ENCODE data around the gene CCDC70. TPM values are rescaled to one million over a fixed set of nuclear protein-coding genes. Genes with fewer than 3 reads are reported as not detected.

The CCDC70 gene
- polyA plus RNA-seq, 4 donors = 0.07 TPM; not detected in 3

DNA sequence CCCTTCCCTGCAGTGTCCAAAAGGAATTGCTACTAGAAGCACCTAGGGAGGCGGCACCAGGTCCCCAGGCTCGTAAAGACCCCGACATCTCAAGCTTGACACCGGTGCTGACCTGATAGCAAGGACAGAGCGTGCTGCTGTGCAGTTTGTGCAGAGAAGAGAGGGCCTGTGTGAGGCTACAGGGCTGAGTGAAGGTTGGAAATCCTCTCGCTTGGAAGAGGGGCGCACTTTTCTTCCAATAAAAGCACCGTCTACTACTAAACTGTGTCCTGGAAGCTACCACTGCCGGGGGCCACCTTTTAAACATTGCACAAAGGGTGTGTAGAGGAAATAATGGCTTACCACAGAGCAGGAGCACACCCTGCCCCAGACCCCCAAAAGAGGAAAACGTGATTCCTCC, 27.8 kb upstream of the CCDC70 start:
- 81 to 85% (median 83%) methylated on average over 10 of the region's 10 CpGs for WGBS, 3 donors
- Histone ChIP-seq H3K36me3 (ENCODE audit: control insufficient read depth in 3 of 3, insufficient read depth in 2 of 3, low read depth in 1 of 3, low read length in 3 of 3) (peaks cover 0 to 2% (median 0%) of the 10 kb centered on the region in 3 donors), H3K4me1 (ENCODE audit: control insufficient read depth in 3 of 3, insufficient read depth in 2 of 3, low read depth in 1 of 3, low read length in 2 of 3) (no peaks in the 10 kb centered on the region), H3K27ac (ENCODE audit: low read depth in 1 of 3, low read length in 2 of 3) (no peak overlapping the region), H3K4me3 (ENCODE audit: low read depth in 1 of 3, low read length in 3 of 3) (no peak overlapping the region), H3K27me3 (ENCODE audit: control insufficient read depth in 3 of 3, insufficient read depth in 3 of 3, low read length in 3 of 3) (no peaks in the 10 kb centered on the region), H3K9me3 (ENCODE audit: control insufficient read depth in 2 of 2, insufficient read depth in 1 of 2, low read depth in 1 of 2, low read length in 1 of 2) (no peaks in the 10 kb centered on the region)
- no peak for DNase-seq
- no peak for FAIRE-seq

DNA sequence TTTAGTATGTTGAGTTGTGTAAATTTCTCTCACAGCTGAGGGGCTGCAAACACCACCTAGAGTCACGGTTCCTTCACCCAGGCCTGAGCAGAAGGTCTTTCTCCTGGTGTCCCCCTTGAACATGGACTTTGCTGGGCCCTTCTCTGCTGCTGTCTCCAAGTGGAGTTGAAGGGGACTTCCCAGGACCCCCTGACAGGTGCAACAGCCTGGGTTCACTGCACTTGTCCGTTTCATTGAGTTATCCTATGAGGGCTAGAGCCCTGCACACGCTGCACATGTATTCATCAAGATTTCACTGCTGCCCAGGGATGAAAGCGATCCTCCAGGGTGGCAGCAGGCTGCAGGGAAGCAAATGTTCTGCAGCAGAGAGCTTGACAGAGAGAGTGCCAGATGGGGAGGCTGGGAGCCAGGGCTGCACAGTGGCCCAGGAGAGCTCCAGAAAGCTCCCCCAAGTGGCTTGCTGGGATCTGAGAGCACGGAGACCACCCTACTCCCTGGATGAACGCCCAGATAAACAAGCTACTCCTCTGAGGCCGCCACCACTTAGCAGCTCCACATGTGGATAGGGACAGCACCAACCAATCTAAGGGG, 27.1 kb upstream of the CCDC70 start:
- Histone ChIP-seq H3K4me1 (ENCODE audit: control insufficient read depth in 3 of 3, insufficient read depth in 2 of 3, low read depth in 1 of 3, low read length in 2 of 3) (peaks cover 0 to 3% (median 0%) of the 10 kb centered on the region in 3 donors), H3K9me3 (ENCODE audit: control insufficient read depth in 2 of 2, insufficient read depth in 1 of 2, low read depth in 1 of 2, low read length in 1 of 2) (no peaks in the 10 kb centered on the region), H3K36me3 (ENCODE audit: control insufficient read depth in 3 of 3, insufficient read depth in 2 of 3, low read depth in 1 of 3, low read length in 3 of 3) (peaks cover 0 to 2% (median 0%) of the 10 kb centered on the region in 3 donors), H3K27ac (ENCODE audit: low read depth in 1 of 3, low read length in 2 of 3) (no peak overlapping the region), H3K4me3 (ENCODE audit: low read depth in 1 of 3, low read length in 3 of 3) (no peak overlapping the region), H3K27me3 (ENCODE audit: control insufficient read depth in 3 of 3, insufficient read depth in 3 of 3, low read length in 3 of 3) (no peaks in the 10 kb centered on the region)
- FAIRE-seq (no peak), DNase-seq (no peak)
- 62 to 75% (median 69%) methylated on average over 7 of the region's 7 CpGs for WGBS, 3 donors

DNA sequence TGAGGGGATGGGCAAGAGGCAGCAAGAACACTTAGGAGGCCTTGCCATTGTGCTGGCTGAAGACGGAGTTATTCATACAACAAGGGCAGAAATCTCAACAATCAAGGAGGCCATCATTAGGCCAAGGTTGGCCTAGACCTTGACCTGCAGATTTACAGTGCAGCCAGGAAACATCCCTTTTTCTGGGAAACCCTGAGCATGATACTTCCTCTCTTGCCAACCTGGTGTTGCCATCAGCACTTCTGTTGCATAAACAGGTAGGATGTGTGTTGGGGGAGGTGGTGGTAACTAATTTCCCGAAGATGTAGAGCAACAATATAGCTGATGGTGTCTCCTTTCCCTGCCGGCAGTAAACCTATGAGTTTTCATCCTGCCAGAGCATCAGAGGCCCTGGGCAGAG, 24.8 kb upstream of the CCDC70 start:
- 90 to 98% (median 93%) methylated on average over 3 of the region's 3 CpGs for WGBS, 3 donors
- FAIRE-seq (no peak), DNase-seq (no peak)
- Histone ChIP-seq H3K27me3 (ENCODE audit: control insufficient read depth in 3 of 3, insufficient read depth in 3 of 3, low read length in 3 of 3) (no peaks in the 10 kb centered on the region), H3K27ac (ENCODE audit: low read depth in 1 of 3, low read length in 2 of 3) (no peak overlapping the region), H3K36me3 (ENCODE audit: control insufficient read depth in 3 of 3, insufficient read depth in 2 of 3, low read depth in 1 of 3, low read length in 3 of 3) (no peaks in the 10 kb centered on the region), H3K9me3 (ENCODE audit: control insufficient read depth in 2 of 2, insufficient read depth in 1 of 2, low read depth in 1 of 2, low read length in 1 of 2) (no peaks in the 10 kb centered on the region), H3K4me3 (ENCODE audit: low read depth in 1 of 3, low read length in 3 of 3) (no peak overlapping the region), H3K4me1 (ENCODE audit: control insufficient read depth in 3 of 3, insufficient read depth in 2 of 3, low read depth in 1 of 3, low read length in 2 of 3) (peaks cover 0 to 10% (median 2%) of the 10 kb centered on the region in 3 donors)

DNA sequence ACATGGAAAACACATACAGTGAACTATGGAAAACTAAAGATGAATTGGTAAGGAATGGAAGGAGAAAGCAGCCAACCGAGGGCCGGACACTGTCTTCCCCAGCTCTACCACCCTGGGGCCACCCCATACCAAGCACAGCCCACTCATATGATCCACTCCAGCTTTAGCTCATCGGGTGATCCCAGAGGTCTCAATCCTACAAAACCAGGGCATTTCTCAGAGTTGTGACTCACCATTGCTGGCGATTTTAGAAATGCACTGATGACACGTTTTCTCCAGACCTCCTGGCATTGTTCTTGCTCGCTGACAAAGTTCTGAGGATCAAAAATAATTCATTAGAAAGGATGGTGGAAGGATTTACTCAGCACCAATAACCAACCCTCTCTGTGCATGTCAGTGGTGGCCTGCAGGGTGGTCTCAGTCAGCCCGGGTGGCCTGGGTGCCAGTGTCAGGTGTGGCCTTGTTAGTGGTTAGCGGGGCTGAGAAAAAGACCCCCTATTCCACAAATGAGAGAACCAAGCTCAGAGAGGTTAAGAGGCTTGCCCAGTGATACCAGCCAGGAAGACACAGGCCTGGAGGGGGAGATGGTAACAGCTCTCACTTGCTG, 23.4 kb upstream of the CCDC70 start:
- FAIRE-seq = no peak
- Histone ChIP-seq H3K27me3 (ENCODE audit: control insufficient read depth in 3 of 3, insufficient read depth in 3 of 3, low read length in 3 of 3) (no peaks in the 10 kb centered on the region), H3K4me3 (ENCODE audit: low read depth in 1 of 3, low read length in 3 of 3) (no peak overlapping the region), H3K27ac (ENCODE audit: low read depth in 1 of 3, low read length in 2 of 3) (no peak overlapping the region), H3K4me1 (ENCODE audit: control insufficient read depth in 3 of 3, insufficient read depth in 2 of 3, low read depth in 1 of 3, low read length in 2 of 3) (peaks cover 0 to 10% (median 2%) of the 10 kb centered on the region in 3 donors), H3K9me3 (ENCODE audit: control insufficient read depth in 2 of 2, insufficient read depth in 1 of 2, low read depth in 1 of 2, low read length in 1 of 2) (no peaks in the 10 kb centered on the region), H3K36me3 (ENCODE audit: control insufficient read depth in 3 of 3, insufficient read depth in 2 of 3, low read depth in 1 of 3, low read length in 3 of 3) (no peaks in the 10 kb centered on the region)
- 88 to 94% (median 89%) methylated on average over 8 of the region's 8 CpGs for WGBS, 3 donors
- no peak for DNase-seq

DNA sequence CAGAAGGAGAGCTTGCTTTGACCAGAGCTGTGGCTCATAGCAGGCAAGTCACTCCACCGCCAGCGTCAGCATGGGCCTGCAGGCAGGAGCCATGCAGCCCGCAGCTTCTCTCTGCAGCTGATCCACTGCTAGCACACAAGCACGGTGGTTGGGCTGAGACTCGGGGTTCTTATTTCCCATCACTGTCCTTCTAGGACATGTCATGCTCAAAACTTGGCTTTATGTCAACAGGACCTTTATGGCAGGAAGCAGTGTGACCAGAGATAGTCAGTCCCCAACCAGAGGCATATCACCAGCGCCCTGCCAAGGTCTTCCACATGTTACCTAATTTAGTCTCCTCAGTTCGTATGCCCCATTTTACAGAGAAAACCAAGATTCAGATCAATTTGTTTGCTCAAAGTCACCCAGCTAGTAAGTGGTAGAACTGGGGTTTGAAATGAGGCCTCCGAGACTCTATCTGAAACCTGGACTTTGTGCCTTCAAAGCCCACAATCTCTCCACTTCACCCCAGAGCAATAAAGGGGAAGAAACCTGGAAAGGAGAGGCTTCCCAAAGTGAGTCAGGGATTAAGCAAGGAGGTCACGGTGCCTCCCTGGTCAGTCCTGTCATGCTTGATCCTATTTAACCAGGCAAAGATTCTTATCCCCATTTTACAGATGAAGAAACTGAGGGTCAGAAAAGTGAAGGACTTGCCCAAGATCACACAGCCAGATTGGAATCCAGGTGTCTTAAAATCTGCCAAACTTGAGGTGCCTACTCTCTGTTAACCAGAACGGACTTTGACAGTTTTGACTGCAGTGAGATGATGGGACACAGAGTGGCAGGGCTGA, 21.8 kb upstream of the CCDC70 start:
- DNase-seq = peak; percentile 49 to 64
- 61 to 77% (median 66%) methylated on average over 10 of the region's 10 CpGs for WGBS, 3 donors
- FAIRE-seq = no peak

DNA sequence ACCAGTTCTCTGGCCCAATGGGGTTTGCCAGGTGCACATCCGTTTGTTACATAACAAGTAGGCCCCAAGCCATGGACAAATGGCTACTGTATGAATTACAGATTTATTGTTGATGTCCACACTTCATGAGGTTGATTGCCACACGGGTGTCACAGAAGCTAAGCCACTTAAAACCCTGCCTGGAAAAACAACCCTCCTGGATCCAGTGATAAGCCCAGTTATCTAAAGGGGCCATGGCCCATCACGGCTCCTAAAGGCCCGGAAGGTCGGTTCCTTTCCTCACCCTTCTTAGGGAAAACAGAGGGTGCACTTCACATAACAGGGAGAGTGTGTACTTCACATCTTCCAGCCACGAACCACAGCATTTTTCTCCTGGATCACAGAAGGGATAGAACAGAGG, 20.9 kb upstream of the CCDC70 start:
- no peak for FAIRE-seq
- no peak overlapping the region for H3K4me3 ChIP-seq (ENCODE audit: low read depth in 1 of 3, low read length in 3 of 3)
- 88 to 92% (median 90%) methylated on average over 6 of the region's 6 CpGs for WGBS, 3 donors

More for the DNA sequence above, 21.8 kb upstream of the CCDC70 start:
- Histone ChIP-seq H3K9me3 (ENCODE audit: control insufficient read depth in 2 of 2, insufficient read depth in 1 of 2, low read depth in 1 of 2, low read length in 1 of 2) (no peaks in the 10 kb centered on the region), H3K36me3 (ENCODE audit: control insufficient read depth in 3 of 3, insufficient read depth in 2 of 3, low read depth in 1 of 3, low read length in 3 of 3) (no peaks in the 10 kb centered on the region), H3K4me3 (ENCODE audit: low read depth in 1 of 3, low read length in 3 of 3) (no peak overlapping the region), H3K27me3 (ENCODE audit: control insufficient read depth in 3 of 3, insufficient read depth in 3 of 3, low read length in 3 of 3) (no peaks in the 10 kb centered on the region), H3K27ac (ENCODE audit: low read depth in 1 of 3, low read length in 2 of 3) (peak overlapping the region in 1 of 3 donors; percentile 44), H3K4me1 (ENCODE audit: control insufficient read depth in 3 of 3, insufficient read depth in 2 of 3, low read depth in 1 of 3, low read length in 2 of 3) (peaks cover 0 to 10% (median 2%) of the 10 kb centered on the region in 3 donors)

DNA sequence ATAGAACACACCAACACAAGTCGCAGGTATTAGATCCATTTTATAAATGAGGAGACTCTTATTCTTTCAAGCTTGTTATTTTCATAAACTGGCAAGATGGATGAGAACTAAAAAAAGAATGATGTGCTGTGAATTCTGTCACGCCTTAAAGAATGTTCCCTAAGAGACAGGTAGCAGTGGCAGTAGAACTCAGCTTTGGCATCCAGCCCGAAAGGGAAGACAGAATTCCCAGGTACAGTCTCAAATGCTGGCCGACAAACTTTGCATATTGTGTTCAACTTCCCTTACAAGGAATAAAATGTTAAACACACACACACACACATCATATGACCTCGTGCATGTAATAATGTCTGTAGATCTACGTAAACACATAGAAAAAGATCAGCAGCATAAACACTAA, 20.0 kb upstream of the CCDC70 start:
- no peak for FAIRE-seq
- WGBS, 3 donors = 84 to 90% (median 88%) methylated on average over 6 of the region's 6 CpGs
- no peaks in the 10 kb centered on the region for H3K9me3 ChIP-seq (ENCODE audit: control insufficient read depth in 2 of 2, insufficient read depth in 1 of 2, low read depth in 1 of 2, low read length in 1 of 2)
- DNase-seq = no peak
- no peaks in the 10 kb centered on the region for H3K36me3 ChIP-seq (ENCODE audit: control insufficient read depth in 3 of 3, insufficient read depth in 2 of 3, low read depth in 1 of 3, low read length in 3 of 3)
- H3K4me1 ChIP-seq (ENCODE audit: control insufficient read depth in 3 of 3, insufficient read depth in 2 of 3, low read depth in 1 of 3, low read length in 2 of 3) = peaks cover 0 to 14% (median 2%) of the 10 kb centered on the region in 3 donors
- no peak overlapping the region for H3K27ac ChIP-seq (ENCODE audit: low read depth in 1 of 3, low read length in 2 of 3)
- no peaks in the 10 kb centered on the region for H3K27me3 ChIP-seq (ENCODE audit: control insufficient read depth in 3 of 3, insufficient read depth in 3 of 3, low read length in 3 of 3)
- H3K4me3 ChIP-seq (ENCODE audit: low read depth in 1 of 3, low read length in 3 of 3) = no peak overlapping the region

More for the DNA sequence above, 20.9 kb upstream of the CCDC70 start:
- H3K27me3 ChIP-seq (ENCODE audit: control insufficient read depth in 3 of 3, insufficient read depth in 3 of 3, low read length in 3 of 3) = no peaks in the 10 kb centered on the region
- no peak for DNase-seq
- H3K9me3 ChIP-seq (ENCODE audit: control insufficient read depth in 2 of 2, insufficient read depth in 1 of 2, low read depth in 1 of 2, low read length in 1 of 2) = no peaks in the 10 kb centered on the region
- no peaks in the 10 kb centered on the region for H3K36me3 ChIP-seq (ENCODE audit: control insufficient read depth in 3 of 3, insufficient read depth in 2 of 3, low read depth in 1 of 3, low read length in 3 of 3)
- H3K4me1 ChIP-seq (ENCODE audit: control insufficient read depth in 3 of 3, insufficient read depth in 2 of 3, low read depth in 1 of 3, low read length in 2 of 3) = peaks cover 0 to 14% (median 2%) of the 10 kb centered on the region in 3 donors
- no peak overlapping the region for H3K27ac ChIP-seq (ENCODE audit: low read depth in 1 of 3, low read length in 2 of 3)

DNA sequence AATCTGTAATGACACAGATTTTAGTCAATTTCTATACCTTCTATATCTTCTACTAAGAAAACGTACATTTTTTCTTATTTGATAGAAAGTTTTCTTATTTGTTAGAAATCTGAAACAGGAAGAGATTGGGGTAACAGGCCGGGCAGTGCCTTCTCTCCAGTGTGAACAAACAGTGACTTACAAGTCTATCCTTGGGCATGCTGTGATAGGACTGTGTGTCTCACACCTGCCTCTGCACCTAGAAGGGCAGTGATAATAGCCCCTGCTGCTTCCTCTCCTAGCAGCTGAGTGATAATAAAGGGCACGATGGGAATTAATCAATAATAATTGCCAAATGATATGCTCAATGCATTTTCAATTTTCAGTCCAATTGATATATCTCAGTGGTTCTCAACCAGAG, 18.2 kb upstream of the CCDC70 start:
- H3K27me3 ChIP-seq (ENCODE audit: control insufficient read depth in 3 of 3, insufficient read depth in 3 of 3, low read length in 3 of 3) = no peaks in the 10 kb centered on the region
- H3K4me3 ChIP-seq (ENCODE audit: low read depth in 1 of 3, low read length in 3 of 3) = no peak overlapping the region
- peaks cover 0 to 14% (median 2%) of the 10 kb centered on the region in 3 donors for H3K4me1 ChIP-seq (ENCODE audit: control insufficient read depth in 3 of 3, insufficient read depth in 2 of 3, low read depth in 1 of 3, low read length in 2 of 3)
- no peak for DNase-seq
- no peaks in the 10 kb centered on the region for H3K36me3 ChIP-seq (ENCODE audit: control insufficient read depth in 3 of 3, insufficient read depth in 2 of 3, low read depth in 1 of 3, low read length in 3 of 3)
- no peak overlapping the region for H3K27ac ChIP-seq (ENCODE audit: low read depth in 1 of 3, low read length in 2 of 3)
- WGBS, 3 donors = 57 to 75% (median 65%) methylated on average over 3 of the region's 3 CpGs
- no peak for FAIRE-seq
- H3K9me3 ChIP-seq (ENCODE audit: control insufficient read depth in 2 of 2, insufficient read depth in 1 of 2, low read depth in 1 of 2, low read length in 1 of 2) = no peaks in the 10 kb centered on the region
